A673 (cell line): ENCODE data around the gene VWA5A. TPM values are rescaled to one million over a fixed set of nuclear protein-coding genes. Genes with fewer than 3 reads are reported as not detected.

Source experiments
- BruUV-seq: library from RNA; stranded (reverse); fragments of 400-500 nt; replicated peaks from 2 replicates; lab custom pipeline; 2021; lab: Mats Ljungman, UMichigan
- CTCF ChIA-PET: fragments of 300-600 bp; sonication (Branson Sonifier 250); formaldehyde crosslinking; loops from one replicate; lab custom pipeline; 2022; ENCODE audit warnings: antibody characterized with exemption; lab: Charles Lee
- POLR2A ChIA-PET: fragments of 300-600 bp; sonication (Branson Sonifier 250); formaldehyde crosslinking; loops from one replicate; lab custom pipeline; 2022; ENCODE audit warnings: antibody characterized with exemption; ENCODE audit not compliant: low non-redundant PET; lab: Charles Lee
- DNase-seq: peaks from one replicate; pipeline ENCODE4 v3.0.0-alpha.2; 2015; ENCODE audit warnings: low spot score
- H3K27ac ChIP-seq: fragments of 200-600 bp; sonication (generic); 2 replicates; pipeline ENCODE4 v1.5.1; 2016; ENCODE audit warnings: mixed run types, low read depth, mild to moderate bottlenecking, mixed read lengths, antibody characterized with exemption, low read length; ENCODE audit not compliant: poor library complexity, severe bottlenecking
- H3K27me3 ChIP-seq: fragments of 200-600 bp; sonication (generic); replicated peaks from 2 replicates; pipeline ENCODE4 v1.6.1; 2017; ENCODE audit warnings: mixed run types, low read depth, mild to moderate bottlenecking, mixed read lengths, antibody characterized with exemption, low read length; ENCODE audit not compliant: insufficient read depth, poor library complexity
- H3K36me3 ChIP-seq: fragments of 200-600 bp; sonication (generic); 2 replicates; pipeline ENCODE4 v1.6.1; 2016; ENCODE audit warnings: mixed run types, mild to moderate bottlenecking, mixed read lengths, antibody characterized with exemption, low read length; ENCODE audit not compliant: insufficient read depth, poor library complexity, severe bottlenecking
- H3K4me1 ChIP-seq: fragments of 200-600 bp; sonication (generic); 2 replicates; pipeline ENCODE4 v1.6.1; 2017; ENCODE audit warnings: mixed run types, mild to moderate bottlenecking, mixed read lengths, antibody characterized with exemption, low read length; ENCODE audit not compliant: insufficient read depth, poor library complexity, severe bottlenecking
- H3K4me3 ChIP-seq: fragments of 200-600 bp; sonication (generic); 2 replicates; pipeline ENCODE4 v1.5.1; 2016; ENCODE audit warnings: low read depth, mixed run types, mild to moderate bottlenecking, mixed read lengths, low read length; ENCODE audit not compliant: poor library complexity, severe bottlenecking
- H3K9me3 ChIP-seq: fragments of 200-600 bp; sonication (generic); 2 replicates; pipeline ENCODE4 v1.6.1; 2016; ENCODE audit warnings: mixed run types, low read depth, mild to moderate bottlenecking, mixed read lengths, antibody characterized with exemption, low read length; ENCODE audit not compliant: poor library complexity, severe bottlenecking
- CTCF ChIP-seq: fragments of 300-800, 200-600 bp; sonication (generic); conservative IDR thresholded peaks from 2 replicates; pipeline ENCODE4 v1.5.1; 2017; ENCODE audit warnings: low read depth, mild to moderate bottlenecking, antibody characterized with exemption, low read length, moderate library complexity, mixed read lengths
- EZH2 ChIP-seq: fragments of 200-600 bp; sonication (generic); IDR thresholded peaks from 2 replicates; pipeline ENCODE4 v1.6.1; 2017; ENCODE audit warnings: borderline replicate concordance, low read depth, mild to moderate bottlenecking, mixed read lengths, antibody characterized with exemption, low read length; ENCODE audit not compliant: poor library complexity, severe bottlenecking
- intact Hi-C: fragments of 100-400 bp; cut with micrococcal nuclease; formaldehyde crosslinking; loops from one replicate; pipeline ENCODE4 v1.10.0; 2022; ENCODE audit not compliant: unreplicated experiment
- total RNA-seq: library from RNA; stranded (reverse); gene quantifications from 2 replicates; pipeline ENCODE4 v1.2.3, GENCODE V29; 2021

VWA5A gene
- total RNA-seq, 1 experiment from 2014 or later = 11.2 TPM

DNA sequence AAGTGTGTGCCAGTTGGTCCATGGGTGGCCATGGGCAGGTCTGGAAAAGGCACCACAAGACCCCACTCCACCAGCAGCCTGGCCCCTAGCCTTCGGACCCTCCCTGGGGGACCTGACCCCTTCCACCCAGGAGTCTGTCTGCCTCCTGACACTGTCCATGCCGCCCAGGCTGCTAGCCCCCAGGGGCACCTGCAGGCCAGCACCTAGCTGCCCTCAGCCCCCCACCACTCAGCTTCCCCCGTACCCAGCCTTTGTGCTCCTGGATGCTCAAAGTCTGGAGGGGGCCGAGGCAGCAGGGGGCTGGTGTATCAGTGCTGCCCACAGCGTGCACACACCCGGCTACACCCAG is 39.8 kb upstream of the VWA5A start:
- no peaks in the 10 kb centered on the region for H3K36me3 ChIP-seq
- no peak for TF ChIP-seq EZH2
- no peak for TF ChIP-seq CTCF
- H3K27ac ChIP-seq = no peak overlapping the region
- ChIA-PET POLR2A (no interaction called here), CTCF (no interaction called here)
- H3K9me3 ChIP-seq = no peaks in the 10 kb centered on the region
- no peaks in the 10 kb centered on the region for H3K27me3 ChIP-seq
- no TSS peak for BruUV-seq
- peak overlapping the region; percentile 54 for H3K4me3 ChIP-seq
- H3K4me1 ChIP-seq = peaks cover 20% of the 10 kb centered on the region
- DNase-seq = no peak
- intact Hi-C loops = no loop called here

DNA sequence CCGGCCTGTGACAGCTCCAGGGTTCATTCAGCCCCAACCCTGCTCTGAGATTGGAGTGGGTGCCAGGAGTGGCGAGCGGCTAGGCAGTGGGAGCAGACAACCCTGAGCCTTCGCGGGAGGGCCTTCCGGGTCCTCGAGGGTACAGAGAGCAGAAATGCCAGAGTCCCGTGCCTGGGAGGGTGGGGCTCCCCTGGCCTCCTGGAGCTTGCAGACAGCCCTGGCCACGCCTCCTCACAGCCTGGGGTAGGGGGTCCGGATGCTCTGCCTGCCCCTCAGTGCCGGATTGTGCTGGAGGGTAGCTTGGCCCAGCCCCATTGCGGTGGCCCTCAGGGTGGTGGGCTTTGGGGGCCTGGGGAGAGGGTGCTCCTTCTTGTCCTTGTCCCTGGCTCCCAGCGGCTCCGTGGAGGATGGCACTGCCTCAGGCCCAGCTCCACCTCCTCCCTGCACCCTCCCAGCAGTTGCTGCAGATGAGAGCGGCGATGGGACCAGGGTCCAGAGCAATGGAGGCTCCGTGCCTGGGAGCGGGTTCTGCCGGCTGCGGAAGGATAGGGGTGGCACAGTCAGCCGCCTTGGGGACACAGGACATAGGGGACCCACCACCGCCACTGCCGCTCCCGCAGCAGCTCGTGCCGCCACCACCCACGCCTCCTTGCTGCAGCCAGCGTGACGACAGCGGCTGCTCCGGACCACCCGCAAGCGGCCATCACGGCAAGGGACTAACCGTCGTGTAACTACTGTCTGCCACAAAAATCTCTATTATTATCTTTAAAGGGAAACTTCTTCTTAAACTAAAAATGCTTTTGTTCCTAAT is 39.2 kb upstream of the VWA5A start:
- peak overlapping the region; percentile 54 for H3K4me3 ChIP-seq
- peak; percentile 64 for DNase-seq
- no TSS peak for BruUV-seq
- no peaks in the 10 kb centered on the region for H3K36me3 ChIP-seq
- ChIA-PET POLR2A (no interaction called here), CTCF (interaction anchor here (0.6 kb wide), 1 partner anchor 98 kb away, joined by 3 read pairs; no protein-coding TSS in a partner anchor)
- peaks cover 16% of the 10 kb centered on the region for H3K4me1 ChIP-seq
- intact Hi-C loops = no loop called here
- TF ChIP-seq CTCF = no peak
- H3K9me3 ChIP-seq = no peaks in the 10 kb centered on the region
- H3K27me3 ChIP-seq = no peaks in the 10 kb centered on the region
- H3K27ac ChIP-seq = no peak overlapping the region

- TF ChIP-seq EZH2 = no peak
- TF ChIP-seq CTCF = no peak
- intact Hi-C loops = no loop called here
- CTCF ChIA-PET = no interaction called here
Measured at GRCh38 chr11:124077266-124077665, 38.0 kb upstream of the VWA5A start.

More at GRCh38 chr11:124077266-124077665, 38.0 kb upstream of the VWA5A start:
- POLR2A ChIA-PET = no interaction called here
- no TSS peak for BruUV-seq
- Histone ChIP-seq H3K4me1 (peaks cover 21% of the 10 kb centered on the region), H3K27ac (no peak overlapping the region), H3K27me3 (no peaks in the 10 kb centered on the region), H3K36me3 (no peaks in the 10 kb centered on the region), H3K9me3 (no peaks in the 10 kb centered on the region), H3K4me3 (no peak overlapping the region)
- no peak for DNase-seq
